ENCODE data around the gene TP53RK.

The TP53RK gene
- long read RNA-seq, transcript TP53RK-202 (2 exons, 3,515 nt): major isoform, 64 of 68 reads
- long read RNA-seq, partial matches to known transcripts: 3 of 68 reads
- long read RNA-seq, other reads (novel, unspliced or antisense): 0 of 68 reads

DNA sequence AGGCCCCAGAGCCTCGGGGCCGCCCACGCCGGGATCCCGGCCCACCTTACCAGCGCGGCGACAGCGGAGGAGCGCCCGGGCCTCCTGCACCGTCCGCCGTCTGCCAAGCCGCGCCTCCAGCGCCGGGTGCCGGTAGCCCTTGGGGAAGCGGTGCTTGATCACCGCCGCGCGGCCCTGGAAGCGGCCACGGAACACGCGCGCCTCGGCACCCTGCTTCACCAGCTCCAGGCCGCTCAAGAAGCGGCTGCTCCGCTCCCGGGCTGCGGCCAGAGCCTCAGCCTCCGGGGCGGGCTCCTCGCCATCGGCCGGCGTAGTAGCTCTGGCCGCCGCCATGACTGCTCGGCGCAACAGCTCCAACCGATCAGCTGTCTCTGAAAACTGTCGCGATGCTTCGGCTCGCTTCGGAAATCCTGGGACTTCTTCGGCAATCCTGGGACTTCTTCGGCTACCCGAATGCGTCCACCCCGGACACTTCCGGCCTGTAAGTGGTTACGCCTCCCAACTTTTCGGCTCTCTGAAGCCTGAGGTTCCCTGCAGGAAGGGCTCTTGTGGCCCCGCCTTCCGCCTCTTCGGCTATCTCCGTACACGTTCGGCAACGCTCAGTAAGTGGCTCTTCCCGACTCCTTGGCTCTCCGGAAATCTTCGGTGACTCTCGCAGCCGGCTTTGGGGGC is at the start of gene TP53RK:
TSS of gene TP53RK (minus strand) at position 363 of the 672 bp plus-strand sequence. CDS start at position 333, 30 bp downstream.
- Histone ChIP-seq H3K27me3 (ENCODE audit: insufficient read depth, poor library complexity, severe bottlenecking) (no peaks in the 10 kb centered on the region), H3K27ac (replicated peaks) (peak within 1 kb of the TSS; percentile 97), H3K4me3 (replicated peaks; ENCODE audit: insufficient read depth, low read length) (peak within 1 kb of the TSS; percentile 67)
- TF ChIP-seq REST (IDR thresholded peaks at IDR 0.05; ENCODE audit: insufficient replicate concordance, low read depth) (no peak), POLR2AphosphoS5 (IDR thresholded peaks at IDR 0.05; ENCODE audit: low read depth) (peak; percentile 43; the same call in 1 of the 2 replicates), GABPA (IDR thresholded peaks at IDR 0.05; ENCODE audit: low read depth) (peak; percentile 6; the same call in 1 of the 2 replicates), SPI1 (IDR thresholded peaks at IDR 0.05; ENCODE audit: borderline replicate concordance, low read depth) (no peak)
- peak; percentile 100 for DNase-seq (ENCODE audit: low read depth in 1 of 2, low spot score in 1 of 2)

DNA sequence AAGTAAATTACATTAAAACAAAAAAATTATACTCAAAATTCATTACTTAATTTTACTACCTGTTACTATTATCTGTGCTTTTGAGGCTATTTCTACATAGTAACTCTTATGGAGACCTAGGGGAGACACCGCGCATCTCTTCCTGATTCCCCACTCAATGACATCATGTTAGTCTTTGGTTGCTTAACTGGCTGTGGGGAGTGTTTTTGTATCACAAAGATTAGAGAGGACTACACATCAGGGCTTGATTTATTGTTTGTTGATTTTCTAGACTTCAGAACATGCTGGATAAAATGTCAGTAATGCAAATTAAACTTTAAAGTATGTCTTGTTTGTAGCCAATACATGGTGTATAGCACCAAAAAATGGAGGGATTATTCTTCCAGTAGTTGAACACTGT is 46.2 kb upstream of the TP53RK start:
- DNase-seq (ENCODE audit: low read depth in 1 of 2, low spot score in 1 of 2): no peak
- TF ChIP-seq SPI1 (IDR thresholded peaks at IDR 0.05; ENCODE audit: borderline replicate concordance, low read depth) (no peak), GABPA (IDR thresholded peaks at IDR 0.05; ENCODE audit: low read depth) (no peak), POLR2AphosphoS5 (IDR thresholded peaks at IDR 0.05; ENCODE audit: low read depth) (no peak), REST (IDR thresholded peaks at IDR 0.05; ENCODE audit: insufficient replicate concordance, low read depth) (no peak)
- TF ChIP-seq, protein P1, sequence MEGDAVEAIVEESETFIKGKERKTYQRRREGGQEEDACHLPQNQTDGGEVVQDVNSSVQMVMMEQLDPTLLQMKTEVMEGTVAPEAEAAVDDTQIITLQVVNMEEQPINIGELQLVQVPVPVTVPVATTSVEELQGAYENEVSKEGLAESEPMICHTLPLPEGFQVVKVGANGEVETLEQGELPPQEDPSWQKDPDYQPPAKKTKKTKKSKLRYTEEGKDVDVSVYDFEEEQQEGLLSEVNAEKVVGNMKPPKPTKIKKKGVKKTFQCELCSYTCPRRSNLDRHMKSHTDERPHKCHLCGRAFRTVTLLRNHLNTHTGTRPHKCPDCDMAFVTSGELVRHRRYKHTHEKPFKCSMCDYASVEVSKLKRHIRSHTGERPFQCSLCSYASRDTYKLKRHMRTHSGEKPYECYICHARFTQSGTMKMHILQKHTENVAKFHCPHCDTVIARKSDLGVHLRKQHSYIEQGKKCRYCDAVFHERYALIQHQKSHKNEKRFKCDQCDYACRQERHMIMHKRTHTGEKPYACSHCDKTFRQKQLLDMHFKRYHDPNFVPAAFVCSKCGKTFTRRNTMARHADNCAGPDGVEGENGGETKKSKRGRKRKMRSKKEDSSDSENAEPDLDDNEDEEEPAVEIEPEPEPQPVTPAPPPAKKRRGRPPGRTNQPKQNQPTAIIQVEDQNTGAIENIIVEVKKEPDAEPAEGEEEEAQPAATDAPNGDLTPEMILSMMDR (IDR thresholded peaks at IDR 0.05; ENCODE audit: insufficient read depth, low read length): no peak
- H3K27ac ChIP-seq (replicated peaks): no peak overlapping the region
- H3K27me3 ChIP-seq (ENCODE audit: insufficient read depth, poor library complexity, severe bottlenecking): no peaks in the 10 kb centered on the region
- H3K4me3 ChIP-seq (replicated peaks; ENCODE audit: insufficient read depth, low read length): no peak overlapping the region

GRCh38 chr20:46731770-46732169 is 42.5 kb upstream of the TP53RK start:
- DNase-seq (ENCODE audit: low read depth in 1 of 2, low spot score in 1 of 2): no peak
- Histone ChIP-seq H3K27ac (replicated peaks) (no peak overlapping the region), H3K27me3 (ENCODE audit: insufficient read depth, poor library complexity, severe bottlenecking) (no peaks in the 10 kb centered on the region), H3K4me3 (replicated peaks; ENCODE audit: insufficient read depth, low read length) (no peak overlapping the region)
- TF ChIP-seq REST (IDR thresholded peaks at IDR 0.05; ENCODE audit: insufficient replicate concordance, low read depth): no peak
